Hepatocyte (in vitro differentiated cells): ENCODE measurements around the gene ALDH1A3. TPM values are rescaled to one million over a fixed set of nuclear protein-coding genes. Genes with fewer than 3 reads are reported as not detected.

ENCODE experiments used
- DNase-seq: peaks from one replicate; pipeline ENCODE4 v3.0.0-alpha.2; 2016; ENCODE audit warnings: low spot score
- H2AFZ ChIP-seq: fragments of 200-600 bp; sonication (generic); 2 replicates; pipeline ENCODE4 v1.6.0; 2016; ENCODE audit warnings: antibody characterized with exemption, mild to moderate bottlenecking
- H3K27ac ChIP-seq: fragments of 200-600 bp; sonication (generic); 2 replicates; pipeline ENCODE4 v1.5.1; 2016; ENCODE audit warnings: mild to moderate bottlenecking
- H3K27me3 ChIP-seq: fragments of 200-600 bp; sonication (generic); 2 replicates; pipeline ENCODE4 v1.6.1; 2016
- H3K36me3 ChIP-seq: fragments of 200-600 bp; sonication (generic); replicated peaks from 2 replicates; pipeline ENCODE4 v1.5.1; 2016; ENCODE audit warnings: low read depth; ENCODE audit not compliant: insufficient read depth
- H3K4me1 ChIP-seq: fragments of 200-600 bp; sonication (generic); 2 replicates; pipeline ENCODE4 v1.5.1; 2016; ENCODE audit warnings: mild to moderate bottlenecking, moderate library complexity; ENCODE audit not compliant: insufficient read depth
- H3K4me2 ChIP-seq: fragments of 200-600 bp; sonication (generic); 2 replicates; pipeline ENCODE4 v1.6.0; 2016
- H3K4me3 ChIP-seq: fragments of 200-600 bp; sonication (generic); 2 replicates; pipeline ENCODE4 v1.5.1; 2016; ENCODE audit warnings: mild to moderate bottlenecking
- H3K79me2 ChIP-seq: fragments of 200-600 bp; sonication (generic); 2 replicates; pipeline ENCODE4 v1.6.0; 2017; ENCODE audit warnings: mild to moderate bottlenecking
- H3K9me2 ChIP-seq: fragments of 200-600 bp; sonication (generic); replicated peaks from 2 replicates; pipeline ENCODE4 v1.6.0; 2017; ENCODE audit warnings: mild to moderate bottlenecking; ENCODE audit not compliant: insufficient read depth
- H3K9me3 ChIP-seq: fragments of 200-600 bp; sonication (generic); 2 replicates; pipeline ENCODE4 v1.5.1; 2016; ENCODE audit warnings: low read depth, mild to moderate bottlenecking
- H4K20me1 ChIP-seq: fragments of 200-600 bp; sonication (generic); 2 replicates; pipeline ENCODE4 v1.6.0; 2016; ENCODE audit warnings: mild to moderate bottlenecking; ENCODE audit not compliant: insufficient read depth, poor library complexity, severe bottlenecking
- EZH2 ChIP-seq: fragments of 200-600 bp; sonication (generic); IDR thresholded peaks from 2 replicates; pipeline ENCODE4 v1.6.1; 2016; ENCODE audit warnings: antibody characterized with exemption, mild to moderate bottlenecking, borderline replicate concordance
- EZH2phosphoT487 ChIP-seq: fragments of 200-600 bp; sonication (generic); IDR thresholded peaks from one replicate; pipeline ENCODE4 v1.6.1; 2018; ENCODE audit warnings: antibody characterized with exemption, mild to moderate bottlenecking, low read depth, moderate library complexity; ENCODE audit not compliant: unreplicated experiment, severe bottlenecking
- WGBS: methylation state at CpG from one replicate; pipeline ENCODE4 v1.1.6; 2016; ENCODE audit warnings: low lambda C conversion rate; ENCODE audit errors: missing lambda C conversion rate; 5-methylcytosine and 5-hydroxymethylcytosine counted together
- polyA plus RNA-seq: library from polyadenylated mRNA; unstranded; fragments of >200 nt; fragmentation: Nextera tagmentation; extraction: Ambion mirVana; gene quantifications from 2 replicates; pipeline ENCODE4 v1.2.1, GENCODE V29; 2016
- total RNA-seq: library from RNA; depleted of rRNA; stranded (reverse); fragments of >200 nt; gene quantifications from 2 replicates; pipeline ENCODE4 v1.2.3, GENCODE V29; 2014
- TF ChIP-seq, protein P1 (sequence below): fragments of 200-600 bp; sonication (generic); IDR thresholded peaks from 2 replicates; pipeline ENCODE4 v1.5.1; 2016; ENCODE audit warnings: antibody characterized with exemption, mild to moderate bottlenecking; ENCODE audit not compliant: poor library complexity

Gene ALDH1A3
- total and polyA plus RNA-seq, 2 experiments from 2014 or later, result 6.8 to 20.5 TPM

DNA sequence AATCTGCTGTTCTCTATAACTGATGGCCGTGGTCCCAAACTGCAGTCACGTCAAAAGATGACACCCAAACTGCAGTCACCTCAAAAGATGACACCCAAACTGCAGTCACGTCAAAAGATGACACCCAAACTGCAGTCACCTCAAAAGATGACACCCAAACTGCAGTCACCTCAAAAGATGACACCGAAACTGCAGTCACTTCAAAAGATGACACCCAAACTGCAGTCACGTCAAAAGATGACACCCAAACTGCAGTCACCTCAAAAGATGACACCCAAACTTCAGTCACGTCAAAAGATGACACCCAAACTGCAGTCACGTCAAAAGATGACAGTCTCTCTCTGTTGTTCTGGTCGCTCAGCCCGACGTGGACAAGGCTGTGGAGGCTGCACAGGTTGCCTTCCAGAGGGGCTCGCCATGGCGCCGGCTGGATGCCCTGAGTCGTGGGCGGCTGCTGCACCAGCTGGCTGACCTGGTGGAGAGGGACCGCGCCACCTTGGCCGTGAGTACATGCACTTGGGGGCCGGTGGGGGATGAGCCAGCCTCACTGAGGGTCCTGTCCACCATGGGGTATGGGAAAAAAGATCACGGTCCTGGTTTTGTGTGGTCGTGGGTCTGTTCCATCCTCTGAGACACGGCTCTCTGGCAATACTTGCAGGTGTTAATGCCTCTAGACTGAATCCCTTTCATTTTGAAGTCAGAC is 7.7 kb downstream of the ALDH1A3 start:
- H4K20me1 ChIP-seq, result no peaks in the 10 kb centered on the region

GRCh38 chr15:100889385-100890050 is 9.9 kb downstream of the ALDH1A3 start:
- Histone ChIP-seq H3K4me1 (peaks cover 12% of the 10 kb centered on the region), H3K9me2 (no peaks in the 10 kb centered on the region), H3K4me2 (peak overlapping the region; percentile 34), H3K27ac (no peak overlapping the region), H4K20me1 (no peaks in the 10 kb centered on the region), H3K27me3 (peaks cover 13% of the 10 kb centered on the region), H2AFZ (no peak overlapping the region), H3K9me3 (no peaks in the 10 kb centered on the region), H3K4me3 (no peak overlapping the region), H3K79me2 (no peaks in the 10 kb centered on the region), H3K36me3 (no peaks in the 10 kb centered on the region)
- DNase-seq, result peak; percentile 59
- TF ChIP-seq, protein P1, sequence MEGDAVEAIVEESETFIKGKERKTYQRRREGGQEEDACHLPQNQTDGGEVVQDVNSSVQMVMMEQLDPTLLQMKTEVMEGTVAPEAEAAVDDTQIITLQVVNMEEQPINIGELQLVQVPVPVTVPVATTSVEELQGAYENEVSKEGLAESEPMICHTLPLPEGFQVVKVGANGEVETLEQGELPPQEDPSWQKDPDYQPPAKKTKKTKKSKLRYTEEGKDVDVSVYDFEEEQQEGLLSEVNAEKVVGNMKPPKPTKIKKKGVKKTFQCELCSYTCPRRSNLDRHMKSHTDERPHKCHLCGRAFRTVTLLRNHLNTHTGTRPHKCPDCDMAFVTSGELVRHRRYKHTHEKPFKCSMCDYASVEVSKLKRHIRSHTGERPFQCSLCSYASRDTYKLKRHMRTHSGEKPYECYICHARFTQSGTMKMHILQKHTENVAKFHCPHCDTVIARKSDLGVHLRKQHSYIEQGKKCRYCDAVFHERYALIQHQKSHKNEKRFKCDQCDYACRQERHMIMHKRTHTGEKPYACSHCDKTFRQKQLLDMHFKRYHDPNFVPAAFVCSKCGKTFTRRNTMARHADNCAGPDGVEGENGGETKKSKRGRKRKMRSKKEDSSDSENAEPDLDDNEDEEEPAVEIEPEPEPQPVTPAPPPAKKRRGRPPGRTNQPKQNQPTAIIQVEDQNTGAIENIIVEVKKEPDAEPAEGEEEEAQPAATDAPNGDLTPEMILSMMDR, result no peak
- TF ChIP-seq EZH2phosphoT487, result no peak
- 54% methylated on average over 20 of the region's 20 CpGs for WGBS

More for the DNA sequence above, 7.7 kb downstream of the ALDH1A3 start:
- H3K79me2 ChIP-seq, result no peaks in the 10 kb centered on the region
- peaks cover 32% of the 10 kb centered on the region for H3K27me3 ChIP-seq
- no peaks in the 10 kb centered on the region for H3K9me3 ChIP-seq
- no peak overlapping the region for H2AFZ ChIP-seq
- peaks cover 12% of the 10 kb centered on the region for H3K4me1 ChIP-seq
- H3K4me3 ChIP-seq, result no peak overlapping the region
- H3K9me2 ChIP-seq, result no peaks in the 10 kb centered on the region
- no peak overlapping the region for H3K27ac ChIP-seq
- H3K4me2 ChIP-seq, result no peak overlapping the region
- WGBS, result 93% methylated on average over 22 of the region's 22 CpGs
- no peak for DNase-seq
- TF ChIP-seq EZH2phosphoT487 (no peak), EZH2 (no peak)
- TF ChIP-seq, protein P1, result no peak
- no peaks in the 10 kb centered on the region for H3K36me3 ChIP-seq

GRCh38 chr15:100890051-100890720 is 10.6 kb downstream of the ALDH1A3 start:
- no peaks in the 10 kb centered on the region for H3K36me3 ChIP-seq
- TF ChIP-seq EZH2, result no peak
- H4K20me1 ChIP-seq, result no peaks in the 10 kb centered on the region
- H3K79me2 ChIP-seq, result no peaks in the 10 kb centered on the region
- H3K4me2 ChIP-seq, result peak overlapping the region; percentile 34
- H3K9me3 ChIP-seq, result no peaks in the 10 kb centered on the region
- H3K27ac ChIP-seq, result no peak overlapping the region
- H2AFZ ChIP-seq, result no peak overlapping the region
- no peak overlapping the region for H3K4me3 ChIP-seq
- 88% methylated on average over 10 of the region's 10 CpGs for WGBS
- no peaks in the 10 kb centered on the region for H3K9me2 ChIP-seq
- H3K27me3 ChIP-seq, result peaks cover 8% of the 10 kb centered on the region
- DNase-seq, result no peak
- H3K4me1 ChIP-seq, result peaks cover 12% of the 10 kb centered on the region

DNA sequence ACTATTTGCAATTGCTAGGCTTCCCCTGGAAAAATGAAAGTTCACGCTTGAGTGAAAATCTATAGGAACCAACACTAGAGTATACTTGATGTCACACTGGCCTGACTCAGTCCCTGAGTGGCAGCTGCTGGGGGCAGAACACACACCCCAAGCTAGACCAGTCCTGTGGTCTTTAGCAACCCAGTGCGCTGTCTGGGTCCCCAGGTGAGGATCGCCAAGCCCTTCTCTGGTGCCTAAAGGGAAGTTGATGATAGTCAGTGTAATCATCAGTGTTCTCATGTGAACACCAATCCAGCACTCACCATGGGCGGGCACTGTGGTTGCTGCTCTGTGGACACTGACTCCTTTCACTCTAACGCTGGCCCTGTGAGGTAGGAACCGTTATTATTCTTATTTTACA is 11.2 kb downstream of the ALDH1A3 start:
- Histone ChIP-seq H3K79me2 (no peaks in the 10 kb centered on the region), H3K4me3 (no peak overlapping the region), H3K36me3 (no peaks in the 10 kb centered on the region), H2AFZ (no peak overlapping the region), H4K20me1 (no peaks in the 10 kb centered on the region), H3K4me1 (peaks cover 12% of the 10 kb centered on the region), H3K9me2 (no peaks in the 10 kb centered on the region), H3K27ac (no peak overlapping the region), H3K4me2 (no peak overlapping the region), H3K27me3 (peaks cover 6% of the 10 kb centered on the region), H3K9me3 (no peaks in the 10 kb centered on the region)
- DNase-seq, result no peak
- WGBS, result 94% methylated on average over 6 of the region's 6 CpGs
- TF ChIP-seq EZH2phosphoT487 (no peak), EZH2 (no peak)
- TF ChIP-seq, protein P1, result no peak
